ENCODE measurements around the gene PITRM1. TPM values are rescaled to one million over a fixed set of nuclear protein-coding genes. Genes with fewer than 3 reads are reported as not detected.

Gene PITRM1
- polyA plus RNA-seq, 1 experiment: 68.5 TPM

- Histone ChIP-seq H3K27me3 (ENCODE audit: control insufficient read depth, insufficient read depth, low read length) (no peaks in the 10 kb centered on the region), H3K4me3 (ENCODE audit: low read depth, low read length) (no peak overlapping the region), H3K36me3 (ENCODE audit: control insufficient read depth, insufficient read depth, low read length) (peaks cover 54% of the 10 kb centered on the region)
- POLR2A ChIA-PET: no interaction called here
- DNase-seq (ENCODE audit: low read depth): no peak
- CTCF ChIA-PET: interaction anchor here (0.7 to 1.4 kb wide), 2 partner anchors 12 to 92 kb away, joined by 3 read pairs; no protein-coding TSS in a partner anchor
- TF ChIP-seq CTCF (IDR thresholded peaks at IDR 0.05; ENCODE audit: insufficient read depth, low read depth, low read length): no peak
These were observed 36.2 kb downstream of the PITRM1 start for GRCh38 chr10:3136336-3136735.

- Histone ChIP-seq H3K4me3 (ENCODE audit: low read depth, low read length) (no peak overlapping the region), H3K27me3 (ENCODE audit: control insufficient read depth, insufficient read depth, low read length) (no peaks in the 10 kb centered on the region), H3K36me3 (ENCODE audit: control insufficient read depth, insufficient read depth, low read length) (peaks cover 51% of the 10 kb centered on the region)
- ChIA-PET POLR2A (no interaction called here), CTCF (no interaction called here)
- TF ChIP-seq CTCF (IDR thresholded peaks at IDR 0.05; ENCODE audit: insufficient read depth, low read depth, low read length): no peak
- no peak for DNase-seq (ENCODE audit: low read depth)
These were observed 37.6 kb downstream of the PITRM1 start for GRCh38 chr10:3135006-3135405.

- ChIA-PET POLR2A (no interaction called here), CTCF (interaction anchor here (0.9 to 2.2 kb wide), 2 partner anchors 9 to 15 kb away, joined by 4 to 7 read pairs; no protein-coding TSS in a partner anchor)
- Histone ChIP-seq H3K4me3 (ENCODE audit: low read depth, low read length) (no peak overlapping the region), H3K27me3 (ENCODE audit: control insufficient read depth, insufficient read depth, low read length) (no peaks in the 10 kb centered on the region), H3K36me3 (ENCODE audit: control insufficient read depth, insufficient read depth, low read length) (peaks cover 49% of the 10 kb centered on the region)
- no peak for DNase-seq (ENCODE audit: low read depth)
- no peak for TF ChIP-seq CTCF (IDR thresholded peaks at IDR 0.05; ENCODE audit: insufficient read depth, low read depth, low read length)
These were observed 38.6 kb downstream of the PITRM1 start for GRCh38 chr10:3133948-3134347.

GRCh38 chr10:3132036-3133025 lies 40.3 kb downstream of the PITRM1 start:
- CTCF ChIA-PET: interaction anchor here (2.2 kb wide), 1 partner anchor 13 kb away, joined by 7 read pairs; no protein-coding TSS in a partner anchor
- Histone ChIP-seq H3K27me3 (ENCODE audit: control insufficient read depth, insufficient read depth, low read length) (no peaks in the 10 kb centered on the region), H3K4me3 (ENCODE audit: low read depth, low read length) (no peak overlapping the region), H3K36me3 (ENCODE audit: control insufficient read depth, insufficient read depth, low read length) (peaks cover 40% of the 10 kb centered on the region)
- DNase-seq (ENCODE audit: low read depth): no peak
- no peak for TF ChIP-seq CTCF (IDR thresholded peaks at IDR 0.05; ENCODE audit: insufficient read depth, low read depth, low read length)
- POLR2A ChIA-PET: no interaction called here

- TF ChIP-seq CTCF (IDR thresholded peaks at IDR 0.05; ENCODE audit: insufficient read depth, low read depth, low read length): no peak
- Histone ChIP-seq H3K4me3 (ENCODE audit: low read depth, low read length) (no peak overlapping the region), H3K27me3 (ENCODE audit: control insufficient read depth, insufficient read depth, low read length) (no peaks in the 10 kb centered on the region), H3K36me3 (ENCODE audit: control insufficient read depth, insufficient read depth, low read length) (peaks cover 35% of the 10 kb centered on the region)
- ChIA-PET CTCF (no interaction called here), POLR2A (no interaction called here)
- DNase-seq (ENCODE audit: low read depth): no peak
These were observed 41.5 kb downstream of the PITRM1 start for GRCh38 chr10:3131098-3131497.

Measured in BJ (cell line).